ENCODE data around the gene PTPN3.

Gene PTPN3

GRCh38 chr9:109458453-109459211 is 39.5 kb downstream of the PTPN3 start:
- no peaks in the 10 kb centered on the region for H3K9me3 Mint-ChIP-seq
- no peak for ATAC-seq (replicated peaks)

GRCh38 chr9:109456811-109457210 is 41.3 kb downstream of the PTPN3 start:
- ATAC-seq (replicated peaks), result no peak
- Mint-ChIP-seq H3K9me3 (no peaks in the 10 kb centered on the region), H3K27ac (no peak overlapping the region), H3K4me3 (no peak overlapping the region), H3K27me3 (peaks cover 37 to 46% of the 10 kb centered on the region in 2 donors), H3K36me3 (no peaks in the 10 kb centered on the region), H3K4me1 (no peaks in the 10 kb centered on the region)
- DNase-seq, result no peak

More at GRCh38 chr9:109458453-109459211, 39.5 kb downstream of the PTPN3 start:
- H3K27me3 Mint-ChIP-seq, result peaks cover 43 to 56% of the 10 kb centered on the region in 2 donors
- no peak overlapping the region for H3K4me3 Mint-ChIP-seq
- no peak overlapping the region for H3K27ac Mint-ChIP-seq
- DNase-seq, result no peak
- H3K4me1 Mint-ChIP-seq, result no peaks in the 10 kb centered on the region
- H3K36me3 Mint-ChIP-seq, result no peaks in the 10 kb centered on the region

- Mint-ChIP-seq H3K4me3 (no peak overlapping the region), H3K36me3 (no peaks in the 10 kb centered on the region), H3K27ac (no peak overlapping the region), H3K9me3 (no peaks in the 10 kb centered on the region), H3K4me1 (no peaks in the 10 kb centered on the region), H3K27me3 (peaks cover 42 to 53% of the 10 kb centered on the region in 2 donors)
- no peak for DNase-seq
- ATAC-seq (replicated peaks), result no peak
Measured at GRCh38 chr9:109455861-109456260, 42.2 kb downstream of the PTPN3 start.

GRCh38 chr9:109455391-109455790 is 42.7 kb downstream of the PTPN3 start:
- Mint-ChIP-seq H3K4me1 (no peaks in the 10 kb centered on the region), H3K9me3 (no peaks in the 10 kb centered on the region), H3K36me3 (no peaks in the 10 kb centered on the region), H3K27ac (no peak overlapping the region), H3K27me3 (peaks cover 38 to 52% of the 10 kb centered on the region in 2 donors), H3K4me3 (no peak overlapping the region)
- ATAC-seq (replicated peaks), result no peak
- no peak for DNase-seq

- H3K27ac Mint-ChIP-seq, result no peak overlapping the region
- no peaks in the 10 kb centered on the region for H3K36me3 Mint-ChIP-seq
- H3K4me1 Mint-ChIP-seq, result no peaks in the 10 kb centered on the region
- H3K27me3 Mint-ChIP-seq, result peaks cover 34 to 50% of the 10 kb centered on the region in 2 donors
- H3K4me3 Mint-ChIP-seq, result no peak overlapping the region
- ATAC-seq (replicated peaks), result no peak
- no peak for DNase-seq
- no peaks in the 10 kb centered on the region for H3K9me3 Mint-ChIP-seq
Measured at GRCh38 chr9:109454601-109455155, 43.4 kb downstream of the PTPN3 start.

GRCh38 chr9:109454041-109454440 is 44.1 kb downstream of the PTPN3 start:
- no peak for DNase-seq
- no peaks in the 10 kb centered on the region for H3K9me3 Mint-ChIP-seq
- no peak overlapping the region for H3K4me3 Mint-ChIP-seq
- H3K27me3 Mint-ChIP-seq, result peaks cover 33 to 49% of the 10 kb centered on the region in 2 donors
- H3K36me3 Mint-ChIP-seq, result no peaks in the 10 kb centered on the region
- no peak overlapping the region for H3K27ac Mint-ChIP-seq
- no peaks in the 10 kb centered on the region for H3K4me1 Mint-ChIP-seq
- ATAC-seq (replicated peaks), result no peak

GRCh38 chr9:109453210-109453842 is 44.8 kb downstream of the PTPN3 start:
- Mint-ChIP-seq H3K4me1 (no peaks in the 10 kb centered on the region), H3K4me3 (no peak overlapping the region), H3K27ac (no peak overlapping the region), H3K9me3 (no peaks in the 10 kb centered on the region), H3K36me3 (no peaks in the 10 kb centered on the region), H3K27me3 (peaks cover 33 to 49% of the 10 kb centered on the region in 2 donors)
- no peak for ATAC-seq (replicated peaks)
- no peak for DNase-seq

GRCh38 chr9:109452761-109453160 is 45.3 kb downstream of the PTPN3 start:
- H3K4me1 Mint-ChIP-seq, result no peaks in the 10 kb centered on the region
- peaks cover 33 to 46% of the 10 kb centered on the region in 2 donors for H3K27me3 Mint-ChIP-seq
- no peak for ATAC-seq (replicated peaks)
- no peak for DNase-seq
- no peak overlapping the region for H3K27ac Mint-ChIP-seq
- no peaks in the 10 kb centered on the region for H3K9me3 Mint-ChIP-seq
- no peak overlapping the region for H3K4me3 Mint-ChIP-seq
- no peaks in the 10 kb centered on the region for H3K36me3 Mint-ChIP-seq

GRCh38 chr9:109451311-109452025 is 46.6 kb downstream of the PTPN3 start:
- Mint-ChIP-seq H3K27ac (no peak overlapping the region), H3K27me3 (peaks cover 32 to 45% of the 10 kb centered on the region in 2 donors)

GRCh38 chr9:109450346-109450745 is 47.8 kb downstream of the PTPN3 start:
- H3K27me3 Mint-ChIP-seq, result peaks cover 30 to 42% of the 10 kb centered on the region in 2 donors
- H3K36me3 Mint-ChIP-seq, result no peaks in the 10 kb centered on the region
- H3K9me3 Mint-ChIP-seq, result no peaks in the 10 kb centered on the region
- H3K4me3 Mint-ChIP-seq, result no peak overlapping the region
- DNase-seq (no peak), ATAC-seq (replicated peaks) (no peak)
- no peak overlapping the region for H3K27ac Mint-ChIP-seq
- H3K4me1 Mint-ChIP-seq, result no peaks in the 10 kb centered on the region

More at GRCh38 chr9:109451311-109452025, 46.6 kb downstream of the PTPN3 start:
- DNase-seq, result no peak
- no peak overlapping the region for H3K4me3 Mint-ChIP-seq
- H3K4me1 Mint-ChIP-seq, result no peaks in the 10 kb centered on the region
- no peaks in the 10 kb centered on the region for H3K36me3 Mint-ChIP-seq
- H3K9me3 Mint-ChIP-seq, result no peaks in the 10 kb centered on the region
- peak in 1 of 2 donors; percentile 33 for ATAC-seq (replicated peaks)

GRCh38 chr9:109449036-109449798 is 48.9 kb downstream of the PTPN3 start:
- no peaks in the 10 kb centered on the region for H3K4me1 Mint-ChIP-seq
- peaks cover 28 to 47% of the 10 kb centered on the region in 2 donors for H3K27me3 Mint-ChIP-seq
- no peak for DNase-seq
- H3K36me3 Mint-ChIP-seq, result no peaks in the 10 kb centered on the region
- ATAC-seq (replicated peaks), result no peak
- H3K4me3 Mint-ChIP-seq, result no peak overlapping the region
- no peak overlapping the region for H3K27ac Mint-ChIP-seq
- H3K9me3 Mint-ChIP-seq, result no peaks in the 10 kb centered on the region

GRCh38 chr9:109448223-109448622 is 49.9 kb downstream of the PTPN3 start:
- DNase-seq, result no peak
- Mint-ChIP-seq H3K4me1 (no peaks in the 10 kb centered on the region), H3K9me3 (no peaks in the 10 kb centered on the region), H3K27me3 (peaks cover 34 to 52% of the 10 kb centered on the region in 2 donors), H3K4me3 (no peak overlapping the region), H3K36me3 (no peaks in the 10 kb centered on the region), H3K27ac (no peak overlapping the region)
- ATAC-seq (replicated peaks), result no peak

GRCh38 chr9:109447329-109448076 is 50.6 kb downstream of the PTPN3 start:
- Mint-ChIP-seq H3K36me3 (no peaks in the 10 kb centered on the region), H3K4me1 (no peaks in the 10 kb centered on the region), H3K27ac (no peak overlapping the region), H3K9me3 (no peaks in the 10 kb centered on the region), H3K27me3 (peaks cover 41 to 54% of the 10 kb centered on the region in 2 donors), H3K4me3 (no peak overlapping the region)
- ATAC-seq (replicated peaks), result no peak
- DNase-seq, result no peak
